MM.1S (cell line): Measurements from ENCODE around the gene NPW.

Experiments used
- DNase-seq: peaks from one replicate; pipeline ENCODE4 v3.0.0-alpha.2; 2015
- H2AFZ ChIP-seq: fragments of 300-600 bp; sonication (generic); 2 replicates; pipeline ENCODE4 v1.6.0; 2016; ENCODE audit warnings: antibody characterized with exemption, low read length
- H3F3A ChIP-seq: fragments of 300-600 bp; sonication (generic); 2 replicates; pipeline ENCODE4 v1.6.1; 2016; ENCODE audit warnings: mild to moderate bottlenecking, antibody characterized with exemption, low read length, moderate library complexity, mixed read lengths; ENCODE audit not compliant: insufficient read depth
- H3K27ac ChIP-seq: fragments of 300-600 bp; sonication (generic); 2 replicates; pipeline ENCODE4 v1.5.1; 2016; ENCODE audit warnings: mild to moderate bottlenecking, low read length
- H3K27me3 ChIP-seq: fragments of 300-600 bp; sonication (generic); replicated peaks from 2 replicates; pipeline ENCODE4 v1.6.0; 2016; ENCODE audit warnings: low read length; ENCODE audit not compliant: insufficient read depth
- H3K36me3 ChIP-seq: fragments of 300-600 bp; sonication (generic); replicated peaks from 2 replicates; pipeline ENCODE4 v1.6.1; 2016; ENCODE audit warnings: mild to moderate bottlenecking, low read length, mixed read lengths; ENCODE audit not compliant: insufficient read depth
- H3K4me1 ChIP-seq: fragments of 300-600 bp; sonication (generic); 2 replicates; pipeline ENCODE4 v1.6.1; 2016; ENCODE audit warnings: low read length, mixed read lengths
- H3K4me2 ChIP-seq: fragments of 300-600 bp; sonication (generic); 2 replicates; pipeline ENCODE4 v1.6.0; 2016; ENCODE audit warnings: low read depth, low read length
- H3K4me3 ChIP-seq: fragments of 300-600 bp; sonication (generic); 2 replicates; pipeline ENCODE4 v1.5.1; 2016; ENCODE audit warnings: low read length, mixed read lengths
- H3K79me2 ChIP-seq: fragments of 300-600 bp; sonication (generic); 2 replicates; pipeline ENCODE4 v1.6.1; 2016; ENCODE audit warnings: mixed run types, low read length, mixed read lengths
- H3K9ac ChIP-seq: fragments of 300-600 bp; sonication (generic); 2 replicates; pipeline ENCODE4 v1.6.1; 2016; ENCODE audit warnings: low read length, mixed read lengths
- H3K9me2 ChIP-seq: fragments of 300-600 bp; sonication (generic); replicated peaks from 2 replicates; pipeline ENCODE4 v1.6.1; 2016; ENCODE audit warnings: mild to moderate bottlenecking, low read length, mixed read lengths; ENCODE audit not compliant: insufficient read depth
- H3K9me3 ChIP-seq: fragments of 300-600 bp; sonication (generic); replicated peaks from 2 replicates; pipeline ENCODE4 v1.6.1; 2016; ENCODE audit warnings: mild to moderate bottlenecking, low read length, mixed read lengths; ENCODE audit not compliant: insufficient read depth
- H4K20me1 ChIP-seq: fragments of 300-600 bp; sonication (generic); 2 replicates; pipeline ENCODE4 v1.6.1; 2016; ENCODE audit warnings: mild to moderate bottlenecking, low read length, moderate library complexity, mixed read lengths; ENCODE audit not compliant: insufficient read depth
- EZH2 ChIP-seq: fragments of 300-600 bp; sonication (generic); optimal IDR thresholded peaks from 2 replicates; pipeline ENCODE3; 2017; ENCODE audit warnings: low read depth, mild to moderate bottlenecking, antibody characterized with exemption, low read length, mixed read lengths
- EZH2phosphoT487 ChIP-seq: fragments of 300-600 bp; sonication (generic); IDR thresholded peaks from 2 replicates; pipeline ENCODE4 v1.6.1; 2018; ENCODE audit warnings: antibody characterized with exemption, low read length
- TF ChIP-seq, protein P1 (sequence below): fragments of 300-600 bp; sonication (generic); IDR thresholded peaks from 2 replicates; pipeline ENCODE4 v1.5.1; 2016; ENCODE audit warnings: antibody characterized with exemption, low read length, mixed read lengths

Gene NPW

GRCh38 chr16:2029350-2029749 is 9.8 kb downstream of the NPW start:
- no peak overlapping the region for H3K4me3 ChIP-seq
- TF ChIP-seq, protein P1, sequence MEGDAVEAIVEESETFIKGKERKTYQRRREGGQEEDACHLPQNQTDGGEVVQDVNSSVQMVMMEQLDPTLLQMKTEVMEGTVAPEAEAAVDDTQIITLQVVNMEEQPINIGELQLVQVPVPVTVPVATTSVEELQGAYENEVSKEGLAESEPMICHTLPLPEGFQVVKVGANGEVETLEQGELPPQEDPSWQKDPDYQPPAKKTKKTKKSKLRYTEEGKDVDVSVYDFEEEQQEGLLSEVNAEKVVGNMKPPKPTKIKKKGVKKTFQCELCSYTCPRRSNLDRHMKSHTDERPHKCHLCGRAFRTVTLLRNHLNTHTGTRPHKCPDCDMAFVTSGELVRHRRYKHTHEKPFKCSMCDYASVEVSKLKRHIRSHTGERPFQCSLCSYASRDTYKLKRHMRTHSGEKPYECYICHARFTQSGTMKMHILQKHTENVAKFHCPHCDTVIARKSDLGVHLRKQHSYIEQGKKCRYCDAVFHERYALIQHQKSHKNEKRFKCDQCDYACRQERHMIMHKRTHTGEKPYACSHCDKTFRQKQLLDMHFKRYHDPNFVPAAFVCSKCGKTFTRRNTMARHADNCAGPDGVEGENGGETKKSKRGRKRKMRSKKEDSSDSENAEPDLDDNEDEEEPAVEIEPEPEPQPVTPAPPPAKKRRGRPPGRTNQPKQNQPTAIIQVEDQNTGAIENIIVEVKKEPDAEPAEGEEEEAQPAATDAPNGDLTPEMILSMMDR, result no peak
- TF ChIP-seq EZH2 (no peak), EZH2phosphoT487 (no peak)
- H4K20me1 ChIP-seq, result no peaks in the 10 kb centered on the region
- H3K36me3 ChIP-seq, result no peaks in the 10 kb centered on the region
- no peaks in the 10 kb centered on the region for H3K79me2 ChIP-seq
- H2AFZ ChIP-seq, result no peak overlapping the region
- no peaks in the 10 kb centered on the region; the same call in 1 of the 2 replicates for H3F3A ChIP-seq
- H3K9ac ChIP-seq, result no peak overlapping the region
- H3K27ac ChIP-seq, result no peak overlapping the region
- no peaks in the 10 kb centered on the region for H3K9me3 ChIP-seq
- H3K4me2 ChIP-seq, result no peak overlapping the region
- H3K9me2 ChIP-seq, result no peaks in the 10 kb centered on the region
- H3K27me3 ChIP-seq, result peaks cover 44% of the 10 kb centered on the region
- DNase-seq, result no peak
- H3K4me1 ChIP-seq, result peaks cover 4% of the 10 kb centered on the region; the same call in 1 of the 2 replicates

DNA sequence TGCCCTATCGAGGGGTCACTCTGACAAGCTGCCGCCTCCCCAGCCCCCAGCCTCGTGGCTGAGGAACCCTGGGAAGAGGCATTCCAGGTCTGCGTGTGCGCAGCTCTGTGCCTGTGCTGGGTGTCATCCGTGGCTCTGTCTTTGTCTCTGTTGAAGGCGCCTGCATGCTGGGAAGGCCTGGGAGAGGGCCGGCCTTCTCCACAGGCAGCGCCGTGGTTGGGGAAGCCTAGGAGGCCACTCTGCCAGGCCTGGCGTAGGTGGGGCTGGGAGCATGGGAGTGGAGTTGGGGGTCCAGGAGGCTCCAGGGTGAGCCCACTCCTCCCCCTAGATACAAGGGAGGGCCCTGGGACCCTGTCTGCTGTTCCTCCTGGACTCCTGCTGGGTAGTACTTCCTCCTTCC is 10.5 kb downstream of the NPW start:
- no peak for DNase-seq
- Histone ChIP-seq H3K27me3 (peaks cover 49% of the 10 kb centered on the region), H3K9me2 (no peaks in the 10 kb centered on the region)

DNA sequence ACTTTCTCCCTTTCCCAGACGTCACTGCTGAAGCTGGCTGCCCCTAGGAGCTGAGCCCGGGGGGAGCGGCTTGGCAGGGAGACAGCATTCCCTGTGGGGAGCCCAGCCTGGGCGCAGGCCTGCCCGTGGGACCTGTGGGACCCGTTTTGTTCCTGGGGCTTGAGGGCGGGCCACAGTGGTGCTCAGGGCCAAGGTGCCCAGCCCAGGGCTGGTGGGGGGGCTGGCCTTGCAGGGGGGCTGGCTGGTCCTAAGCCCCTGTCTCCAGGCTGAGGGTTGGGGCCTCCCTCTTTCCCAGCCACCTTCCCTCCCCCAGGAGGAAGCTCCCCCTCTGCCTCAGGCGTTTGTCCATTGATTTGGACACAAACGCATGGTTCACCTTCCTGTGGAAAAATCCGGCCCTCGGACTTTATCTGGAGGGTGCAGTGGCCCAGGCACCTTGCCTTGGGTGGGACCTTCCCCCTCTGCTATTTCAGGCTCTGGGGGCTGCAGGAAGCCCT is 11.5 kb downstream of the NPW start:
- no peaks in the 10 kb centered on the region for H3K9me3 ChIP-seq
- H3K4me2 ChIP-seq, result no peak overlapping the region
- no peak overlapping the region for H3K27ac ChIP-seq
- TF ChIP-seq EZH2 (no peak), EZH2phosphoT487 (no peak)
- TF ChIP-seq, protein P1, result no peak
- peaks cover 4% of the 10 kb centered on the region; the same call in 1 of the 2 replicates for H3K4me1 ChIP-seq
- H2AFZ ChIP-seq, result no peak overlapping the region
- no peaks in the 10 kb centered on the region for H4K20me1 ChIP-seq
- H3K27me3 ChIP-seq, result peaks cover 48% of the 10 kb centered on the region
- H3K9ac ChIP-seq, result no peak overlapping the region
- no peaks in the 10 kb centered on the region for H3K9me2 ChIP-seq
- no peaks in the 10 kb centered on the region for H3K36me3 ChIP-seq
- no peaks in the 10 kb centered on the region for H3K79me2 ChIP-seq
- H3K4me3 ChIP-seq, result no peak overlapping the region
- no peaks in the 10 kb centered on the region; the same call in 1 of the 2 replicates for H3F3A ChIP-seq
- DNase-seq, result no peak

More for the DNA sequence above, 10.5 kb downstream of the NPW start:
- no peaks in the 10 kb centered on the region for H4K20me1 ChIP-seq
- H3K9me3 ChIP-seq, result no peaks in the 10 kb centered on the region
- H3K79me2 ChIP-seq, result no peaks in the 10 kb centered on the region
- no peak overlapping the region for H3K27ac ChIP-seq
- peaks cover 4% of the 10 kb centered on the region; the same call in 1 of the 2 replicates for H3K4me1 ChIP-seq
- H3F3A ChIP-seq, result no peaks in the 10 kb centered on the region; the same call in 1 of the 2 replicates
- TF ChIP-seq, protein P1, result no peak
- TF ChIP-seq EZH2 (no peak), EZH2phosphoT487 (no peak)
- no peak overlapping the region for H2AFZ ChIP-seq
- H3K36me3 ChIP-seq, result no peaks in the 10 kb centered on the region
- no peak overlapping the region for H3K4me2 ChIP-seq
- no peak overlapping the region for H3K4me3 ChIP-seq
- H3K9ac ChIP-seq, result no peak overlapping the region
